ENCODE results near the gene AOC2. TPM values are rescaled to one million over a fixed set of nuclear protein-coding genes. Genes with fewer than 3 reads are reported as not detected.

Gene AOC2
- total and polyA plus RNA-seq, 2 of the 13 experiments (the other 11 are each of a cell fraction or from before 2014, with no cell fraction given): 1.2 to 3.3 TPM

DNA sequence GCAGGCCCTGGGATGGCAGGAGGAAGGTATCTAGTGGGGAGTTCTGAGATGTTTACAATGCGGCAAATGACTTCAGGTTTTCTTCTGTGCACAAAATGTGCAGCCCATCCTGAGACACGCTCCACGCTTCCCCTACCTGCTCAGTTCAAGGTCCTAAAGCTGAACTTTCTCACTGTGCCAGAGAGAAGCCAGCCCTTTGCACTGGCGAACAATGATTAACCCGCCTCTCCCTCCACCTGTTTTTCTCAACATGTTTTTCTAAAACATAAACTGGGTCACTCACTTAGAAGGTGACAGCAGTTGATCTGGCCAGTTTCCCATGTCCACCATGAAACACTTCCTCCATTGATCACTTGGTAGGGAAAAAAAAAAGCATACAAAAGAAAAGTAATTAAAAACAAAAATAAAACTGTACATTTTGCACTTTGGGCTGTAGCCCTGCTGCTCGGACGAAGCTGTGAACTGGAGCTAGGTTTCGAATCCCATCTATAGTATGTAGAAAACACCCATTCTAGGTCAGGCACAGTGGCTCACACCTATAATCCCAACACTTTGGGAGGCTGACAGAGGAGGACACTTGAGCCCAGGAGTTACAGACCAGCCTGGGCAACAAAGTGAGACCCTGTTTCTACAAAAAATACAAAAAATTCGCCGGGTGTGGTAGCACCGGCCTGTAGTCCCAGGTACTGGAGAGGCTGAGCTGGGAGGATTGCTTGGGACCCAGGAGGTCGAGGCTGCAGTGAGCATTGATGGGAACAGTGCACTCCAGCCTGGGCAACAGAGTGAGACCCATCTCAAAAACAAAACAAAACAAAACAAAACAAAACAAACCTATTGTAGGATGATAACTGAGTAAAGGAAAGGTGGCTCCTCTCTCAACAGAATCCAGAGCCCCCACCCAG lies 50.2 kb downstream of the AOC2 start (continued):
- TF ChIP-seq, protein P1, sequence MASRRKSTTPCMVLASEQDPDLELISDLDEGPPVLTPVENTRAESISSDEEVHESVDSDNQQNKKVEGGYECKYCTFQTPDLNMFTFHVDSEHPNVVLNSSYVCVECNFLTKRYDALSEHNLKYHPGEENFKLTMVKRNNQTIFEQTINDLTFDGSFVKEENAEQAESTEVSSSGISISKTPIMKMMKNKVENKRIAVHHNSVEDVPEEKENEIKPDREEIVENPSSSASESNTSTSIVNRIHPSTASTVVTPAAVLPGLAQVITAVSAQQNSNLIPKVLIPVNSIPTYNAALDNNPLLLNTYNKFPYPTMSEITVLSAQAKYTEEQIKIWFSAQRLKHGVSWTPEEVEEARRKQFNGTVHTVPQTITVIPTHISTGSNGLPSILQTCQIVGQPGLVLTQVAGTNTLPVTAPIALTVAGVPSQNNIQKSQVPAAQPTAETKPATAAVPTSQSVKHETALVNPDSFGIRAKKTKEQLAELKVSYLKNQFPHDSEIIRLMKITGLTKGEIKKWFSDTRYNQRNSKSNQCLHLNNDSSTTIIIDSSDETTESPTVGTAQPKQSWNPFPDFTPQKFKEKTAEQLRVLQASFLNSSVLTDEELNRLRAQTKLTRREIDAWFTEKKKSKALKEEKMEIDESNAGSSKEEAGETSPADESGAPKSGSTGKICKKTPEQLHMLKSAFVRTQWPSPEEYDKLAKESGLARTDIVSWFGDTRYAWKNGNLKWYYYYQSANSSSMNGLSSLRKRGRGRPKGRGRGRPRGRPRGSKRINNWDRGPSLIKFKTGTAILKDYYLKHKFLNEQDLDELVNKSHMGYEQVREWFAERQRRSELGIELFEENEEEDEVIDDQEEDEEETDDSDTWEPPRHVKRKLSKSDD (CRISPR knock-in tag; IDR thresholded peaks at IDR 0.05; ENCODE audit: low read depth): peak; percentile 83; the same call in 1 of the 2 replicates
- no peak for TF ChIP-seq SUZ12 (IDR thresholded peaks at IDR 0.05; ENCODE audit: low read depth, low read length)
- no peak for TF ChIP-seq ZNF17 (CRISPR knock-in tag; IDR thresholded peaks at IDR 0.05)
- peak; percentile 55; the same call in 1 of the 2 replicates for TF ChIP-seq RBFOX2 (IDR thresholded peaks at IDR 0.05; ENCODE audit: low read depth, low read length)
- 0 out of 2 replicates have a peak, but pooled peaks have one; percentile 47 for TF ChIP-seq ISL2 (CRISPR knock-in tag; IDR thresholded peaks at IDR 0.05)
- TF ChIP-seq TBP (CRISPR knock-in tag; IDR thresholded peaks at IDR 0.05): no peak
- TF ChIP-seq ZNF672 (CRISPR knock-in tag; IDR thresholded peaks at IDR 0.05): no peak
- TF ChIP-seq CBFB (CRISPR knock-in tag; IDR thresholded peaks at IDR 0.05): no peak
- no peak for TF ChIP-seq BRCA1 (CRISPR knock-in tag; IDR thresholded peaks at IDR 0.05)
- TF ChIP-seq SMARCC2 (IDR thresholded peaks at IDR 0.05): 0 out of 2 replicates have a peak, but pooled peaks have one; percentile 21
- peak; percentile 89; the same call in 1 of the 2 replicates for TF ChIP-seq IKZF5 (CRISPR knock-in tag; IDR thresholded peaks at IDR 0.05)
- TF ChIP-seq, protein P2, sequence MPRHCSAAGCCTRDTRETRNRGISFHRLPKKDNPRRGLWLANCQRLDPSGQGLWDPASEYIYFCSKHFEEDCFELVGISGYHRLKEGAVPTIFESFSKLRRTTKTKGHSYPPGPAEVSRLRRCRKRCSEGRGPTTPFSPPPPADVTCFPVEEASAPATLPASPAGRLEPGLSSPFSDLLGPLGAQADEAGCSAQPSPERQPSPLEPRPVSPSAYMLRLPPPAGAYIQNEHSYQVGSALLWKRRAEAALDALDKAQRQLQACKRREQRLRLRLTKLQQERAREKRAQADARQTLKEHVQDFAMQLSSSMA (CRISPR knock-in tag; IDR thresholded peaks at IDR 0.05): no peak
- TF ChIP-seq HBP1 (CRISPR knock-in tag; IDR thresholded peaks at IDR 0.05; ENCODE audit: low read depth): peak; percentile 95; the same call in 1 of the 2 replicates
- TF ChIP-seq SNAPC4 (CRISPR knock-in tag; IDR thresholded peaks at IDR 0.05): peak; percentile 84; the same call in 1 of the 2 replicates
- TF ChIP-seq, protein P3, sequence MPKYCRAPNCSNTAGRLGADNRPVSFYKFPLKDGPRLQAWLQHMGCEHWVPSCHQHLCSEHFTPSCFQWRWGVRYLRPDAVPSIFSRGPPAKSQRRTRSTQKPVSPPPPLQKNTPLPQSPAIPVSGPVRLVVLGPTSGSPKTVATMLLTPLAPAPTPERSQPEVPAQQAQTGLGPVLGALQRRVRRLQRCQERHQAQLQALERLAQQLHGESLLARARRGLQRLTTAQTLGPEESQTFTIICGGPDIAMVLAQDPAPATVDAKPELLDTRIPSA (CRISPR knock-in tag; IDR thresholded peaks at IDR 0.05; ENCODE audit: borderline replicate concordance): no peak
- no peak for TF ChIP-seq SP4 (CRISPR knock-in tag; IDR thresholded peaks at IDR 0.05)
- peak; percentile 94 for TF ChIP-seq ZNF761 (CRISPR knock-in tag; conservative IDR thresholded peaks at IDR 0.05)

All from HepG2 (cell line).